Measurements from ENCODE around the gene MAD2L1.

MAD2L1 gene

GRCh38 chr4:120085705-120086104 is 19.1 kb upstream of the MAD2L1 start:
- peak in 1 of 2 donors; percentile 19 for DNase-seq (ENCODE audit: low read depth in 2 of 2)
- H3K4me3 ChIP-seq (replicated peaks in 1 of 2; ENCODE audit: low read depth in 2 of 2, low read length in 2 of 2): no peak overlapping the region
- TF ChIP-seq, protein P1, sequence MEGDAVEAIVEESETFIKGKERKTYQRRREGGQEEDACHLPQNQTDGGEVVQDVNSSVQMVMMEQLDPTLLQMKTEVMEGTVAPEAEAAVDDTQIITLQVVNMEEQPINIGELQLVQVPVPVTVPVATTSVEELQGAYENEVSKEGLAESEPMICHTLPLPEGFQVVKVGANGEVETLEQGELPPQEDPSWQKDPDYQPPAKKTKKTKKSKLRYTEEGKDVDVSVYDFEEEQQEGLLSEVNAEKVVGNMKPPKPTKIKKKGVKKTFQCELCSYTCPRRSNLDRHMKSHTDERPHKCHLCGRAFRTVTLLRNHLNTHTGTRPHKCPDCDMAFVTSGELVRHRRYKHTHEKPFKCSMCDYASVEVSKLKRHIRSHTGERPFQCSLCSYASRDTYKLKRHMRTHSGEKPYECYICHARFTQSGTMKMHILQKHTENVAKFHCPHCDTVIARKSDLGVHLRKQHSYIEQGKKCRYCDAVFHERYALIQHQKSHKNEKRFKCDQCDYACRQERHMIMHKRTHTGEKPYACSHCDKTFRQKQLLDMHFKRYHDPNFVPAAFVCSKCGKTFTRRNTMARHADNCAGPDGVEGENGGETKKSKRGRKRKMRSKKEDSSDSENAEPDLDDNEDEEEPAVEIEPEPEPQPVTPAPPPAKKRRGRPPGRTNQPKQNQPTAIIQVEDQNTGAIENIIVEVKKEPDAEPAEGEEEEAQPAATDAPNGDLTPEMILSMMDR (IDR thresholded peaks at IDR 0.05; ENCODE audit: low read depth, low read length): no peak

GRCh38 chr4:120084327-120084726 is 17.7 kb upstream of the MAD2L1 start:
- H3K4me3 ChIP-seq (replicated peaks in 1 of 2; ENCODE audit: low read depth in 2 of 2, low read length in 2 of 2): no peak overlapping the region
- TF ChIP-seq, protein P1 (IDR thresholded peaks at IDR 0.05; ENCODE audit: low read depth, low read length): no peak
- no peak for DNase-seq (ENCODE audit: low read depth in 2 of 2)

DNA sequence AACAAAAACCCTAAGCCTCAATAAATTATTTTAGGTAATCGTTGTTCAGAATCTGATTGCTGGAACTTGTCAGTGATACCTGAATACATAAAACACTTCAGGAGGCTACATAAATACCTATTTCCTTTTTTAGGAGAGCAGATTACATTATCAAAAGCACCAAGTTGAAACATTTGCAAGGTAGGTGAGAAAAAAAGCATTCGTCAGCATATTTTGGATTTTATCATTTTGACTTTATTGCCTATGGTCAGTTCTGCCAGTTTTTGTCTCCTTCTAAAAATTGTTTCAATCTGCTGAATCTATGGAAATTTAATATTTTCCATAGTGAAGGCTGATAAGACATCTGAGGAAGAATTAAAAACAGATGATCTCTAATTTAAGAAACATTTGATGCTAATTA is 16.5 kb upstream of the MAD2L1 start:
- DNase-seq (ENCODE audit: low read depth in 2 of 2): no peak
- TF ChIP-seq, protein P1 (IDR thresholded peaks at IDR 0.05; ENCODE audit: low read depth, low read length): no peak
- no peak overlapping the region for H3K4me3 ChIP-seq (replicated peaks in 1 of 2; ENCODE audit: low read depth in 2 of 2, low read length in 2 of 2)

DNA sequence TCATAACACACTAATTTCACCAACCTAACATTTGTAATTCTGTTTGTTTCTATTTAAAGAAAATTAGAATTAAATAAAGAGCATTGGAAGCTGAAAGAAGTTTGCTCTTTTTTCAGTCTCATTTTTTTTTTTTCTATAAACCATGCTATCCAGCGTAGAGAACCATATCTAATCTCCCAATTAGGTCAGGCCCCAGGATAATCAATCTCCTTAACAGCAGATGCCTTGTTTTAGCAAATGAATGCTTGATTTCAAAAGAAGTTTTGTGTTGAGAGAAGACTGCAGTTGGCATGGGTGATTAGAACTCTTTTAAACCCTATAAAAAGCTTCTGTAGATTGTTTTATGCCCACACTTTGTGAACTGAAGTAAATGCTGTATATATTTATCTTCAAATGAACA is 15.6 kb upstream of the MAD2L1 start:
- TF ChIP-seq, protein P1 (IDR thresholded peaks at IDR 0.05; ENCODE audit: low read depth, low read length): no peak
- DNase-seq (ENCODE audit: low read depth in 2 of 2): no peak
- H3K4me3 ChIP-seq (replicated peaks in 1 of 2; ENCODE audit: low read depth in 2 of 2, low read length in 2 of 2): no peak overlapping the region

DNA sequence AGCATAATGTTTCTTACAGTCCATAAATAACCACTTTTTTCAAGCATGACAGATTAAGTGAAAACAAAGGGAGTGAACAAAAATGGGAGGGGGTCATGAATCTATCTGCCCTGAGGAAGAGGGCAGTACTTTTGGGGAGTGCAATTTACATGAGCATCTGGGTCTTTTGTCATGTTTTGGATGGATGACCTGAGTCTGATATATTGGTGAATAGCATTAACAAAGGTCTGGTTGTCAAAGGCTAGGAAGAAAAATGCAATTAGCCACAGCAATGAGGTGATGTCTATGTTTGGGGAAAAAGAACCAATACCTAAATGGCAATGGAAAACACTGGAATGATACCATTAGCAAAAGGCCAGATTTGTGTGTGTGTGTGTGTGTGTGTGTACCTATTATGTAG is 15.1 kb upstream of the MAD2L1 start:
- H3K4me3 ChIP-seq (replicated peaks in 1 of 2; ENCODE audit: low read depth in 2 of 2, low read length in 2 of 2): no peak overlapping the region
- TF ChIP-seq, protein P1 (IDR thresholded peaks at IDR 0.05; ENCODE audit: low read depth, low read length): no peak
- no peak for DNase-seq (ENCODE audit: low read depth in 2 of 2)

DNA sequence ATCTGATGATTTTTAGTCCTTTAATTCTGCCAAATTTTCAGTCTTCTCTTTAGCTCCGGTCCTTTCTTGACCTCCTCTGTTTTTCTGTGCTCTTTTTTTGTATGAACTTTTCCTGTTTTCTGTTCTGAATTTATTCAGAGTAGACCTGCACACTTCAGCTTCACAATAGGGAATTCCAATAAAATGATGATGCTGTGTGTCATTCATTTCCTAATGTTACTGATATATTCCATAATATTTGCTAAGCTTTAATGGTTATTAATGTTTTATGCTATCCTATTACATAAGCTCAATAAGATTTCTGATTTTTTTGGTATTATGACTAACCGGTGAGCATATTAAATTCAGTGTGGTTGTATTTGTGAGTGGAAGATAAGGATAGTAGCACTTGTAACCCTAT is 13.9 kb upstream of the MAD2L1 start:
- TF ChIP-seq, protein P1 (IDR thresholded peaks at IDR 0.05; ENCODE audit: low read depth, low read length): no peak
- no peak for DNase-seq (ENCODE audit: low read depth in 2 of 2)
- H3K4me3 ChIP-seq (replicated peaks in 1 of 2; ENCODE audit: low read depth in 2 of 2, low read length in 2 of 2): no peak overlapping the region

DNA sequence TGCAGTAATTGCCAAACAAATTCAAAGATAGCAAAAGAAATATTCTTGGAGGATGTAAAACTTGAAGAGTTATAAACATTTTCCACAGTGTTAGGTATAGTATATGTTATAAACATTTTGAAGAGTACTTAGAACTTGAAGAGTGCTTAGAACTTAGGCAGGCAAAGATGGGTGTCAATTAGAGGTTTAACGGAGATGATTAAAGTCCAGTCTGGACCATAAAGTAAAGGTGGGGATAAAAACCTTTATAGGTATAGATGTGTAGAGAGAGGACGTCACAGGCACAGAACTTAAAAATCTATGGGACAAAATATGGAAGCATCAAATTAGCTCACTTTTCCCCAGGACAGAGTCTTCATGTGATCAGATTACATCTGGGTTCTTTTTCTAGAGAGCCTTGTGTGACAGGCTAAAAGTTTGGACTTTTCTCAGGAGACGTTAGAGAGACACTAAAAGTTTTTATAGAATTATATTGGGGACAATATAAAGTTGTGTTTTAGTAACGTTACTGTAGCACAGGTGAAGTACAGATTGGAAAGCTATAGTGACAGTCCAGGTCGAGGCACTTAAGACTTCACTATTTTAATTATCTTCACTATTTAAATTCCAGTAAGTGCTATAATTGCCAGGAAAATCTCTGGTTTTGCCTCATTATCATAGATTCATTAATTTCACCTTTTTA is 13.3 kb upstream of the MAD2L1 start:
- no peak for DNase-seq (ENCODE audit: low read depth in 2 of 2)
- TF ChIP-seq, protein P1 (IDR thresholded peaks at IDR 0.05; ENCODE audit: low read depth, low read length): no peak
- no peak overlapping the region for H3K4me3 ChIP-seq (replicated peaks in 1 of 2; ENCODE audit: low read depth in 2 of 2, low read length in 2 of 2)

Measured in cardiac fibroblast (primary cell).